Activated naive CD8-positive, alpha-beta T cell treated with anti-CD3 and anti-CD28 coated beads for 36 hours (primary cell): Measurements from ENCODE around the gene MCF2. TPM values are rescaled to one million over a fixed set of nuclear protein-coding genes. Genes with fewer than 3 reads are reported as not detected.
A peak's percentile ranks its signal among the peaks of the same experiment; 100 is the strongest.

Experiments used
- DNase-seq: peaks from one replicate; pipeline ENCODE4 v3.0.0; 2021
- H3K27ac Mint-ChIP-seq: one replicate; pipeline ENCODE4 v1.8.0; 2022; ENCODE audit warnings: mild to moderate bottlenecking, moderate library complexity, mixed read lengths
- H3K27me3 Mint-ChIP-seq: one replicate; pipeline ENCODE4 v1.8.0; 2022; ENCODE audit warnings: mild to moderate bottlenecking, mixed read lengths
- H3K36me3 Mint-ChIP-seq: one replicate; pipeline ENCODE4 v1.8.0; 2021; ENCODE audit warnings: mild to moderate bottlenecking, mixed read lengths
- H3K4me1 Mint-ChIP-seq: one replicate; pipeline ENCODE4 v1.8.0; 2021; ENCODE audit warnings: mixed read lengths
- H3K4me3 Mint-ChIP-seq: one replicate; pipeline ENCODE4 v1.8.0; 2022; ENCODE audit warnings: mild to moderate bottlenecking, moderate library complexity, mixed read lengths
- H3K9me3 Mint-ChIP-seq: one replicate; pipeline ENCODE4 v1.8.0; 2022; ENCODE audit warnings: mixed read lengths
- total RNA-seq, 2 experiments: library from RNA; stranded (reverse); gene quantifications; one replicate each; pipeline ENCODE4 v1.2.3, GENCODE V29; 2021

Gene MCF2
- total RNA-seq: under 1 TPM; 0.23 to 0.32 TPM

GRCh38 chrX:139708067-139708466 is at the start of gene MCF2:
TSS of gene MCF2 (minus strand) at chrX:139708167. CDS start at chrX:139651744, 56,423 bp downstream.
- H3K4me1 Mint-ChIP-seq: no peaks in the 10 kb centered on the region
- peak within 1 kb of the TSS; percentile 19 for H3K27ac Mint-ChIP-seq
- H3K36me3 Mint-ChIP-seq: peaks cover 4% of the 10 kb centered on the region
- H3K4me3 Mint-ChIP-seq: no peak within 1 kb of the TSS
- DNase-seq: no peak
- no peaks in the 10 kb centered on the region for H3K9me3 Mint-ChIP-seq
- H3K27me3 Mint-ChIP-seq: no peaks in the 10 kb centered on the region

- Mint-ChIP-seq H3K36me3 (peaks cover 41% of the 10 kb centered on the region), H3K4me1 (peaks cover 5% of the 10 kb centered on the region), H3K27me3 (no peaks in the 10 kb centered on the region), H3K27ac (no peak overlapping the region), H3K4me3 (no peak overlapping the region), H3K9me3 (peaks cover 17% of the 10 kb centered on the region)
- DNase-seq: no peak
Observed at GRCh38 chrX:139751053-139751452, 43.1 kb upstream of the MCF2 start.

GRCh38 chrX:139750390-139750789 is 42.4 kb upstream of the MCF2 start:
- Mint-ChIP-seq H3K27ac (no peak overlapping the region), H3K36me3 (peaks cover 34% of the 10 kb centered on the region)

GRCh38 chrX:139739138-139739537 is 31.2 kb upstream of the MCF2 start:
- Mint-ChIP-seq H3K4me3 (no peak overlapping the region), H3K27ac (peak overlapping the region; percentile 45)

More at GRCh38 chrX:139750390-139750789, 42.4 kb upstream of the MCF2 start:
- Mint-ChIP-seq H3K9me3 (peaks cover 17% of the 10 kb centered on the region), H3K4me1 (peaks cover 5% of the 10 kb centered on the region), H3K4me3 (no peak overlapping the region), H3K27me3 (no peaks in the 10 kb centered on the region)
- no peak for DNase-seq

GRCh38 chrX:139738581-139738980 is 30.6 kb upstream of the MCF2 start:
- no peak for DNase-seq

More at GRCh38 chrX:139739138-139739537, 31.2 kb upstream of the MCF2 start:
- H3K36me3 Mint-ChIP-seq: peaks cover 19% of the 10 kb centered on the region
- peaks cover 8% of the 10 kb centered on the region for H3K4me1 Mint-ChIP-seq
- H3K9me3 Mint-ChIP-seq: no peaks in the 10 kb centered on the region
- no peaks in the 10 kb centered on the region for H3K27me3 Mint-ChIP-seq
- DNase-seq: peak; percentile 18

GRCh38 chrX:139736151-139736550 is 28.2 kb upstream of the MCF2 start:
- Mint-ChIP-seq H3K27me3 (no peaks in the 10 kb centered on the region), H3K4me1 (peaks cover 8% of the 10 kb centered on the region), H3K9me3 (no peaks in the 10 kb centered on the region), H3K36me3 (peaks cover 24% of the 10 kb centered on the region), H3K27ac (no peak overlapping the region), H3K4me3 (no peak overlapping the region)
- no peak for DNase-seq

More at GRCh38 chrX:139738581-139738980, 30.6 kb upstream of the MCF2 start:
- Mint-ChIP-seq H3K4me3 (no peak overlapping the region), H3K27me3 (no peaks in the 10 kb centered on the region), H3K4me1 (peaks cover 8% of the 10 kb centered on the region), H3K27ac (peak overlapping the region; percentile 45), H3K36me3 (peaks cover 20% of the 10 kb centered on the region), H3K9me3 (no peaks in the 10 kb centered on the region)

GRCh38 chrX:139734996-139735395 is 27.0 kb upstream of the MCF2 start:
- Mint-ChIP-seq H3K27ac (no peak overlapping the region), H3K4me1 (peaks cover 8% of the 10 kb centered on the region), H3K4me3 (no peak overlapping the region), H3K36me3 (peaks cover 17% of the 10 kb centered on the region), H3K27me3 (no peaks in the 10 kb centered on the region), H3K9me3 (no peaks in the 10 kb centered on the region)
- DNase-seq: no peak

GRCh38 chrX:139725720-139726119 is 17.8 kb upstream of the MCF2 start:
- H3K27me3 Mint-ChIP-seq: no peaks in the 10 kb centered on the region
- H3K9me3 Mint-ChIP-seq: no peaks in the 10 kb centered on the region
- H3K36me3 Mint-ChIP-seq: peaks cover 13% of the 10 kb centered on the region
- no peak overlapping the region for H3K4me3 Mint-ChIP-seq
- peak overlapping the region; percentile 29 for H3K27ac Mint-ChIP-seq
- H3K4me1 Mint-ChIP-seq: peaks cover 8% of the 10 kb centered on the region
- peak; percentile 0 for DNase-seq

- DNase-seq: no peak
- H3K9me3 Mint-ChIP-seq: no peaks in the 10 kb centered on the region
- H3K27ac Mint-ChIP-seq: no peak overlapping the region
- no peaks in the 10 kb centered on the region for H3K27me3 Mint-ChIP-seq
- H3K4me3 Mint-ChIP-seq: no peak overlapping the region
- peaks cover 8% of the 10 kb centered on the region for H3K4me1 Mint-ChIP-seq
- peaks cover 18% of the 10 kb centered on the region for H3K36me3 Mint-ChIP-seq
Observed at GRCh38 chrX:139724626-139725025, 16.7 kb upstream of the MCF2 start.

GRCh38 chrX:139720979-139721378 is 13.0 kb upstream of the MCF2 start:
- no peak for DNase-seq
- Mint-ChIP-seq H3K4me3 (no peak overlapping the region), H3K4me1 (peaks cover 7% of the 10 kb centered on the region), H3K27ac (no peak overlapping the region), H3K9me3 (no peaks in the 10 kb centered on the region), H3K27me3 (no peaks in the 10 kb centered on the region), H3K36me3 (peaks cover 7% of the 10 kb centered on the region)

GRCh38 chrX:139720136-139720535 is 12.2 kb upstream of the MCF2 start:
- no peak overlapping the region for H3K4me3 Mint-ChIP-seq
- H3K36me3 Mint-ChIP-seq: peaks cover 6% of the 10 kb centered on the region
- DNase-seq: no peak
- peaks cover under 1% of the 10 kb centered on the region for H3K4me1 Mint-ChIP-seq
- no peaks in the 10 kb centered on the region for H3K9me3 Mint-ChIP-seq
- no peaks in the 10 kb centered on the region for H3K27me3 Mint-ChIP-seq
- H3K27ac Mint-ChIP-seq: no peak overlapping the region

- H3K36me3 Mint-ChIP-seq: peaks cover 5% of the 10 kb centered on the region
- no peak overlapping the region for H3K4me3 Mint-ChIP-seq
- H3K27me3 Mint-ChIP-seq: no peaks in the 10 kb centered on the region
- no peak overlapping the region for H3K27ac Mint-ChIP-seq
- no peaks in the 10 kb centered on the region for H3K9me3 Mint-ChIP-seq
- no peak for DNase-seq
- H3K4me1 Mint-ChIP-seq: no peaks in the 10 kb centered on the region
Observed at GRCh38 chrX:139702658-139703057, 5.3 kb downstream of the MCF2 start.

GRCh38 chrX:139692908-139693307 is 15.1 kb downstream of the MCF2 start:
- Mint-ChIP-seq H3K27me3 (peaks cover 17% of the 10 kb centered on the region), H3K4me3 (no peak overlapping the region), H3K27ac (no peak overlapping the region), H3K4me1 (peaks cover 3% of the 10 kb centered on the region), H3K9me3 (no peaks in the 10 kb centered on the region), H3K36me3 (no peaks in the 10 kb centered on the region)
- no peak for DNase-seq

GRCh38 chrX:139692506-139692849 is 15.5 kb downstream of the MCF2 start:
- Mint-ChIP-seq H3K27ac (no peak overlapping the region), H3K9me3 (no peaks in the 10 kb centered on the region), H3K4me1 (peaks cover 3% of the 10 kb centered on the region), H3K27me3 (peaks cover 17% of the 10 kb centered on the region), H3K4me3 (no peak overlapping the region), H3K36me3 (no peaks in the 10 kb centered on the region)
- no peak for DNase-seq

GRCh38 chrX:139691843-139692505 is 16.0 kb downstream of the MCF2 start:
- Mint-ChIP-seq H3K4me3 (no peak overlapping the region), H3K9me3 (no peaks in the 10 kb centered on the region), H3K27me3 (peaks cover 17% of the 10 kb centered on the region), H3K4me1 (peaks cover 3% of the 10 kb centered on the region), H3K36me3 (peaks cover under 1% of the 10 kb centered on the region), H3K27ac (no peak overlapping the region)
- DNase-seq: peak; percentile 0

- no peak overlapping the region for H3K4me3 Mint-ChIP-seq
- H3K36me3 Mint-ChIP-seq: peaks cover 6% of the 10 kb centered on the region
- no peak for DNase-seq
- peaks cover 17% of the 10 kb centered on the region for H3K27me3 Mint-ChIP-seq
- peaks cover 3% of the 10 kb centered on the region for H3K4me1 Mint-ChIP-seq
- H3K9me3 Mint-ChIP-seq: peaks cover 4% of the 10 kb centered on the region
- H3K27ac Mint-ChIP-seq: no peak overlapping the region
Observed at GRCh38 chrX:139691493-139691842, 16.5 kb downstream of the MCF2 start.
